Esophagus muscularis mucosa (tissue), 4 donors: Measurements from ENCODE around the gene TTLL3. TPM values are rescaled to one million over a fixed set of nuclear protein-coding genes. Genes with fewer than 3 reads are reported as not detected.

Experiments used
- DNase-seq: peaks from one replicate; pipeline ENCODE4 v3.0.0-alpha.2; 2017; ENCODE audit errors: extremely low spot score
- H3K27ac ChIP-seq, 4 donors: fragments of 200-600 bp; sonication (generic); replicated peaks in 1 of 4; 1 replicate in 3 of 4; 2 replicates in 1 of 4; pipeline ENCODE4 v1.5.1; 2016 to 2019; ENCODE audit warnings: mild to moderate bottlenecking in 1 of 4
- H3K27me3 ChIP-seq, 4 donors: fragments of 200-600 bp; sonication (generic); one replicate each; pipeline versions ENCODE4 v1.5.1 to v1.6.0; 2016 to 2019
- H3K36me3 ChIP-seq, 4 donors: fragments of 200-600 bp; sonication (generic); one replicate each; pipeline ENCODE4 v1.5.1; 2016 to 2019
- H3K4me1 ChIP-seq, 4 donors: fragments of 200-600 bp; sonication (generic); one replicate each; pipeline ENCODE4 v1.5.1; 2016 to 2019
- H3K4me3 ChIP-seq, 4 donors: fragments of 200-600 bp; sonication (generic); 1 replicate in 2 of 4; 2 replicates in 2 of 4; pipeline ENCODE4 v1.5.1; 2016 to 2019; ENCODE audit warnings: mild to moderate bottlenecking in 4 of 4, moderate library complexity in 1 of 4
- H3K9me3 ChIP-seq, 4 donors: fragments of 200-600 bp; sonication (generic); 1 replicate in 3 of 4; 2 replicates in 1 of 4; pipeline ENCODE4 v1.5.1; 2016 to 2019
- CTCF ChIP-seq, 3 experiments: fragments of 200-600 bp in 2 of 3; fragments of 450-650 bp in 1 of 3; sonication (generic) in 2 of 3; IDR thresholded peaks; one replicate each; pipeline ENCODE4 v1.5.1; 2017 to 2019; ENCODE audit warnings: antibody characterized with exemption in 3 of 3, mild to moderate bottlenecking in 2 of 3, moderate library complexity in 1 of 3
- EP300 ChIP-seq: sonication (generic); formaldehyde crosslinking; IDR thresholded peaks from one replicate; pipeline ENCODE4 v1.6.1; 2017; ENCODE audit warnings: antibody characterized with exemption
- POLR2A ChIP-seq: fragments of 450-650 bp; IDR thresholded peaks from one replicate; pipeline ENCODE4 v1.6.1; 2017; ENCODE audit warnings: antibody characterized with exemption, moderate library complexity, mild to moderate bottlenecking, low read depth
- POLR2AphosphoS5 ChIP-seq, 2 donors: sonication (generic); formaldehyde crosslinking; IDR thresholded peaks; one replicate each; pipeline ENCODE4 v1.6.1; 2017; ENCODE audit warnings: antibody characterized with exemption in 2 of 2
- WGBS: methylation state at CpG from one replicate; pipeline ENCODE4 v1.1.5; 2018; 5-methylcytosine and 5-hydroxymethylcytosine counted together
- intact Hi-C: fragments of 100-400 bp; cut with DNase I; formaldehyde crosslinking; loops from one replicate; pipeline ENCODE4 v1.15.1; 2023
- total RNA-seq, 4 donors: library from RNA; depleted of rRNA; stranded (reverse); fragments of >200 nt; gene quantifications; one replicate each; pipeline versions ENCODE4 v1.1.0 to v1.2.1, GENCODE V29; 2016

TTLL3 gene
- total RNA-seq, 4 donors from 2014 or later: 15.5 to 56.5 (median 25.6) TPM

- H3K27me3 ChIP-seq: no peaks in the 10 kb centered on the region
- peaks cover 45 to 58% (median 54%) of the 10 kb centered on the region in 4 donors for H3K36me3 ChIP-seq
- intact Hi-C loops: no loop called here
- peaks cover 23 to 27% (median 25%) of the 10 kb centered on the region in 4 donors for H3K4me1 ChIP-seq
- no peak for DNase-seq
- no peaks in the 10 kb centered on the region for H3K9me3 ChIP-seq
- H3K4me3 ChIP-seq: no peak overlapping the region
- TF ChIP-seq EP300 (no peak), CTCF (IDR thresholded peaks at IDR 0.05) (no peak), POLR2AphosphoS5 (IDR thresholded peaks at IDR 0.05) (no peak), POLR2A (no peak)
- H3K27ac ChIP-seq: no peak overlapping the region
- WGBS: 87% methylated on average over 7 of the region's 7 CpGs
Observed at GRCh38 chr3:9806688-9807589, 3.1 kb upstream of the TTLL3 start.

- no peak for DNase-seq
- H3K9me3 ChIP-seq: no peaks in the 10 kb centered on the region
- H3K27me3 ChIP-seq: no peaks in the 10 kb centered on the region
- H3K4me3 ChIP-seq: no peak overlapping the region
- peak overlapping the region; percentile 92 to 99 (median 96) for H3K27ac ChIP-seq
- intact Hi-C loops: no loop called here
- H3K4me1 ChIP-seq: peaks cover 23 to 27% (median 25%) of the 10 kb centered on the region in 4 donors
- 91% methylated on average over 2 of the region's 2 CpGs for WGBS
- TF ChIP-seq EP300 (no peak), CTCF (IDR thresholded peaks at IDR 0.05) (no peak), POLR2AphosphoS5 (IDR thresholded peaks at IDR 0.05) (no peak), POLR2A (no peak)
- peaks cover 38 to 50% (median 47%) of the 10 kb centered on the region in 4 donors for H3K36me3 ChIP-seq
Observed at GRCh38 chr3:9807981-9808344, 2.1 kb upstream of the TTLL3 start.

DNA sequence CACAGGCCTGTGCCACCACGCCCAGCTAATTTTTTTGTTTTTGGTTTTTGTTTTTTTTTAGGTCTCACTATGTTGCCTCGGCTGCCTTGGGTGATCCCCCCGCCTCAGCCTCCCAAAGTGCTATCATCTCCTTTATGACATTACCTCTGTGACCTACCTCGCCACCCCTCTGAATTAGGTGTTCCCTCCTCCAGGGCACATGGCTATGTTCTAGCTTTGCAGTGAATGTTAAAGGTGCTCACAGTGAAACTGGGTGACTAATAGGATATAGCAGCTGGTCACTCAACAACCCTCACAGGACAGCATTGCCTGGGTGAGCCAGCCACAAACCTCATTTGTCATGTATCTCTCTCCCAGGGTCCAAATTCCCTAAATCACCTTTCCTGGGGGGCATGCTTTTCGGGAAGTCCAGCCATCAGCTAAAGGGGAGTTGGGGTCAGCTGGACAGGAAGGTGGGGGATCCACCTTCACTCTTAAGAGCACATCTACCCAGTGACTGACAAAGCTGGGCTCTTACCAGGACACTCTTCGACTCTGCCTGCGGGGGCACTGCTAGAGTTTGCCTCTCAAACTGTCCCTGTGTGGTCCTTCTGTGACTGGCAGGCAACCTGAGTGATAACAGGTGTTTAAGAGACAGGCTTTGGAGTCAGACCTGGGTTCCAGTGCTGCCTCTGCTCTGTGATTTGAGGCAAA, 1.6 kb upstream of the TTLL3 start:
- intact Hi-C loops: no loop called here
- Histone ChIP-seq H3K9me3 (no peaks in the 10 kb centered on the region), H3K4me1 (peaks cover 22 to 27% (median 24%) of the 10 kb centered on the region in 4 donors), H3K27me3 (no peaks in the 10 kb centered on the region), H3K4me3 (no peak overlapping the region), H3K36me3 (peaks cover 33 to 50% (median 42%) of the 10 kb centered on the region in 4 donors), H3K27ac (peak overlapping the region; percentile 92 to 99 (median 96))
- DNase-seq: no peak
- TF ChIP-seq POLR2AphosphoS5 (IDR thresholded peaks at IDR 0.05) (no peak), CTCF (IDR thresholded peaks at IDR 0.05) (peak in 1 of 3 experiments; percentile 4)
- WGBS: 81% methylated on average over 4 of the region's 7 CpGs

- H3K27ac ChIP-seq: peak overlapping the region; percentile 92 to 99 (median 96)
- no peak for TF ChIP-seq POLR2A
- no peak for TF ChIP-seq POLR2AphosphoS5 (IDR thresholded peaks at IDR 0.05)
- no peak for TF ChIP-seq CTCF (IDR thresholded peaks at IDR 0.05)
- no peak for TF ChIP-seq EP300
- peaks cover 25 to 50% (median 38%) of the 10 kb centered on the region in 4 donors for H3K36me3 ChIP-seq
- H3K4me3 ChIP-seq: peak overlapping the region; percentile 69 to 89 (median 80)
- no peaks in the 10 kb centered on the region for H3K27me3 ChIP-seq
- H3K4me1 ChIP-seq: peaks cover 18 to 27% (median 24%) of the 10 kb centered on the region in 4 donors
- H3K9me3 ChIP-seq: no peaks in the 10 kb centered on the region
- intact Hi-C loops: no loop called here
- WGBS: 88% methylated on average over 4 of the region's 4 CpGs
- DNase-seq: no peak
Observed at GRCh38 chr3:9809239-9809614, 835 bp upstream of the TTLL3 start.
